Neural progenitor cell (in vitro differentiated cells): ENCODE data around the gene BLOC1S3. TPM values are rescaled to one million over a fixed set of nuclear protein-coding genes. Genes with fewer than 3 reads are reported as not detected.

Source experiments
- DNase-seq: peaks from one replicate; pipeline ENCODE4 v3.0.0-alpha.2; 2016; ENCODE audit warnings: low spot score
- H2AFZ ChIP-seq: fragments of 200-600 bp; sonication (generic); replicated peaks from 2 replicates; pipeline ENCODE4 v1.6.1; 2016; ENCODE audit warnings: antibody characterized with exemption
- H3F3A ChIP-seq: fragments of 200-600 bp; sonication (generic); 2 replicates; pipeline ENCODE4 v1.6.1; 2016; ENCODE audit warnings: antibody characterized with exemption, low read depth
- H3K27ac ChIP-seq: fragments of 200-600 bp; sonication (generic); 2 replicates; pipeline ENCODE4 v1.5.1; 2016; ENCODE audit warnings: mild to moderate bottlenecking
- H3K27me3 ChIP-seq: fragments of 200-600 bp; sonication (generic); 2 replicates; pipeline ENCODE4 v1.6.1; 2016; ENCODE audit warnings: mild to moderate bottlenecking, moderate library complexity
- H3K36me3 ChIP-seq: fragments of 200-600 bp; sonication (generic); 2 replicates; pipeline ENCODE4 v1.5.1; 2016
- H3K4me1 ChIP-seq: fragments of 200-600 bp; sonication (generic); 2 replicates; pipeline ENCODE4 v1.6.1; 2016; ENCODE audit warnings: mixed run types
- H3K4me2 ChIP-seq: fragments of 200-600 bp; sonication (generic); 2 replicates; pipeline ENCODE4 v1.6.1; 2016
- H3K4me3 ChIP-seq: fragments of 200-600 bp; sonication (generic); 2 replicates; pipeline ENCODE4 v1.5.1; 2016
- H3K79me2 ChIP-seq: fragments of 200-600 bp; sonication (generic); 2 replicates; pipeline ENCODE4 v1.6.1; 2016; ENCODE audit warnings: low read depth
- H3K9ac ChIP-seq: fragments of 200-600 bp; sonication (generic); 2 replicates; pipeline ENCODE4 v1.6.1; 2016
- H3K9me3 ChIP-seq: fragments of 200-600 bp; sonication (generic); 2 replicates; pipeline ENCODE4 v1.5.1; 2016; ENCODE audit warnings: low read depth
- H4K20me1 ChIP-seq: fragments of 200-600 bp; sonication (generic); 2 replicates; pipeline ENCODE4 v1.6.1; 2016; ENCODE audit warnings: low read depth
- H3K27ac Mint-ChIP-seq: 3 replicates; pipeline ENCODE4 v1.8.0; 2021; ENCODE audit warnings: mixed read lengths
- H3K27me3 Mint-ChIP-seq: 2 replicates; pipeline ENCODE4 v1.8.0; 2022; ENCODE audit warnings: low read depth, mild to moderate bottlenecking, inconsistent platforms, moderate library complexity, mixed read lengths; ENCODE audit not compliant: insufficient read depth
- H3K36me3 Mint-ChIP-seq: 3 replicates; pipeline ENCODE4 v1.8.0; 2021; ENCODE audit warnings: mixed read lengths
- H3K4me1 Mint-ChIP-seq: 3 replicates; pipeline ENCODE4 v1.8.0; 2021; ENCODE audit warnings: mixed read lengths
- H3K4me3 Mint-ChIP-seq: 3 replicates; pipeline ENCODE4 v1.8.0; 2021; ENCODE audit warnings: mild to moderate bottlenecking, moderate library complexity, mixed read lengths
- H3K9me3 Mint-ChIP-seq: 3 replicates; pipeline ENCODE4 v1.8.0; 2020; ENCODE audit warnings: mixed read lengths
- EZH2 ChIP-seq: fragments of 200-600 bp; sonication (generic); IDR thresholded peaks from 2 replicates; pipeline ENCODE4 v1.6.1; 2017; ENCODE audit warnings: antibody characterized with exemption, mild to moderate bottlenecking, moderate library complexity
- EZH2phosphoT487 ChIP-seq: fragments of 200-600 bp; sonication (generic); IDR thresholded peaks from 2 replicates; pipeline ENCODE4 v1.6.1; 2017; ENCODE audit warnings: antibody characterized with exemption
- total RNA-seq: library from RNA; depleted of rRNA; stranded (reverse); fragments of >200 nt; gene quantifications from 2 replicates; pipeline ENCODE4 v1.2.3, GENCODE V29; 2015; ENCODE audit warnings: low replicate concordance
- TF ChIP-seq, protein P1 (sequence below): fragments of 200-600 bp; sonication (generic); IDR thresholded peaks from 2 replicates; pipeline ENCODE4 v1.5.1; 2017; ENCODE audit warnings: antibody characterized with exemption, mild to moderate bottlenecking

The BLOC1S3 gene
- total RNA-seq, 1 donor from 2014 or later = 2.0 TPM

GRCh38 chr19:45175515-45176345, 2.9 kb upstream of the BLOC1S3 start:
- peaks cover 8% of the 10 kb centered on the region for H3F3A ChIP-seq
- H3K4me1 Mint-ChIP-seq = peaks cover 11% of the 10 kb centered on the region
- no peak overlapping the region for H3K9ac ChIP-seq
- peaks cover 6% of the 10 kb centered on the region for H3K27me3 Mint-ChIP-seq
- no peak for DNase-seq
- TF ChIP-seq EZH2phosphoT487 (no peak), EZH2 (no peak)
- TF ChIP-seq, protein P1, sequence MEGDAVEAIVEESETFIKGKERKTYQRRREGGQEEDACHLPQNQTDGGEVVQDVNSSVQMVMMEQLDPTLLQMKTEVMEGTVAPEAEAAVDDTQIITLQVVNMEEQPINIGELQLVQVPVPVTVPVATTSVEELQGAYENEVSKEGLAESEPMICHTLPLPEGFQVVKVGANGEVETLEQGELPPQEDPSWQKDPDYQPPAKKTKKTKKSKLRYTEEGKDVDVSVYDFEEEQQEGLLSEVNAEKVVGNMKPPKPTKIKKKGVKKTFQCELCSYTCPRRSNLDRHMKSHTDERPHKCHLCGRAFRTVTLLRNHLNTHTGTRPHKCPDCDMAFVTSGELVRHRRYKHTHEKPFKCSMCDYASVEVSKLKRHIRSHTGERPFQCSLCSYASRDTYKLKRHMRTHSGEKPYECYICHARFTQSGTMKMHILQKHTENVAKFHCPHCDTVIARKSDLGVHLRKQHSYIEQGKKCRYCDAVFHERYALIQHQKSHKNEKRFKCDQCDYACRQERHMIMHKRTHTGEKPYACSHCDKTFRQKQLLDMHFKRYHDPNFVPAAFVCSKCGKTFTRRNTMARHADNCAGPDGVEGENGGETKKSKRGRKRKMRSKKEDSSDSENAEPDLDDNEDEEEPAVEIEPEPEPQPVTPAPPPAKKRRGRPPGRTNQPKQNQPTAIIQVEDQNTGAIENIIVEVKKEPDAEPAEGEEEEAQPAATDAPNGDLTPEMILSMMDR = no peak
- H3K4me2 ChIP-seq = no peak overlapping the region
- no peaks in the 10 kb centered on the region for H3K36me3 ChIP-seq
- H3K9me3 ChIP-seq = no peaks in the 10 kb centered on the region
- H2AFZ ChIP-seq = no peak overlapping the region
- H3K4me1 ChIP-seq = peaks cover 10% of the 10 kb centered on the region
- H3K27me3 ChIP-seq = peaks cover 14% of the 10 kb centered on the region
- peaks cover 12% of the 10 kb centered on the region for H4K20me1 ChIP-seq
- H3K4me3 Mint-ChIP-seq = peak overlapping the region; percentile 52
- H3K27ac ChIP-seq = no peak overlapping the region
- no peaks in the 10 kb centered on the region for H3K9me3 Mint-ChIP-seq
- H3K27ac Mint-ChIP-seq = no peak overlapping the region
- peaks cover 16% of the 10 kb centered on the region for H3K79me2 ChIP-seq
- no peak overlapping the region for H3K4me3 ChIP-seq
- no peaks in the 10 kb centered on the region for H3K36me3 Mint-ChIP-seq

- peak within 1 kb of the TSS; percentile 85 for H2AFZ ChIP-seq
- H3K9me3 Mint-ChIP-seq = no peaks in the 10 kb centered on the region
- peaks cover 10% of the 10 kb centered on the region for H3K4me1 ChIP-seq
- H3K4me3 ChIP-seq = peak within 1 kb of the TSS; percentile 86
- peaks cover 2% of the 10 kb centered on the region for H3K36me3 Mint-ChIP-seq
- H3K4me3 Mint-ChIP-seq = peak within 1 kb of the TSS; percentile 97
- peak within 1 kb of the TSS; percentile 67 for H3K9ac ChIP-seq
- no peaks in the 10 kb centered on the region for H3K9me3 ChIP-seq
- H3K4me2 ChIP-seq = peak within 1 kb of the TSS; percentile 89
- H4K20me1 ChIP-seq = peaks cover 4% of the 10 kb centered on the region
- no peak for DNase-seq
- H3K27ac Mint-ChIP-seq = peak within 1 kb of the TSS; percentile 93
- H3K4me1 Mint-ChIP-seq = peaks cover 8% of the 10 kb centered on the region
- peaks cover 4% of the 10 kb centered on the region for H3K27me3 Mint-ChIP-seq
- peak within 1 kb of the TSS; percentile 51 for H3K27ac ChIP-seq
- peaks cover 16% of the 10 kb centered on the region for H3K79me2 ChIP-seq
- TF ChIP-seq, protein P1 = no peak
- TF ChIP-seq EZH2phosphoT487 (no peak), EZH2 (no peak)
- peaks cover 8% of the 10 kb centered on the region for H3F3A ChIP-seq
- H3K27me3 ChIP-seq = peaks cover 14% of the 10 kb centered on the region
- no peaks in the 10 kb centered on the region for H3K36me3 ChIP-seq
These were observed 745 bp upstream of the BLOC1S3 start, which contains the start of gene TRAPPC6A for GRCh38 chr19:45177817-45178261. Gene TRAPPC6A (minus strand): TSS chr19:45178237. CDS start chr19:45178218, 19 bp downstream.

DNA sequence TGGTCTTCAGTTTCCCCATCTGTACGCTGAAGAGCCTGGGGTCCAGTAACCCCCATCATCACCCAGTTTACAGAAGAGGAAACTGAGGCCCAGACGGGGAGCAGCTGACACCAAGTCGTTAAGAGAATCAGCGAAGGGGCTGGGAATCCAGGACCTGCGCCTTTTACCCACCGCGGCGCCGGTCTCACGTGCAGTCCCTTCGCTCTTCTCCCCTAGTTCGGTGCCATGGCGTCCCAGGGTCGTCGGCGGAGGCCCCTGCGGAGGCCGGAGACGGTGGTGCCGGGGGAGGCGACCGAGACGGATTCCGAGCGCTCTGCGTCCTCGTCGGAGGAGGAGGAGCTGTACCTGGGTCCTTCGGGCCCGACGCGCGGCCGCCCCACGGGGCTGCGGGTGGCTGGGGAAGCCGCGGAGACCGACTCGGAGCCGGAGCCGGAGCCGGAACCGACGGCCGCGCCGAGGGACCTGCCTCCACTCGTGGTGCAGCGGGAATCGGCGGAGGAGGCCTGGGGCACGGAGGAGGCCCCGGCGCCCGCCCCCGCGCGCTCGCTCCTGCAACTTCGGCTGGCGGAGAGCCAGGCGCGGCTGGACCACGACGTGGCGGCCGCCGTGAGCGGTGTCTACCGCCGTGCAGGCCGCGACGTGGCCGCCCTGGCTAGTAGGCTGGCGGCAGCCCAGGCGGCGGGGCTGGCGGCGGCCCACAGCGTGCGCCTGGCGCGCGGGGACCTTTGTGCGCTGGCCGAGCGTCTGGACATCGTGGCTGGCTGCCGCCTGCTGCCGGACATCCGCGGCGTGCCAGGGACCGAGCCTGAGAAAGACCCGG, 698 bp downstream of the BLOC1S3 start:
- H3K4me2 ChIP-seq = peak overlapping the region; percentile 89
- peaks cover 8% of the 10 kb centered on the region for H3F3A ChIP-seq
- peaks cover 14% of the 10 kb centered on the region for H3K27me3 ChIP-seq
- no peak overlapping the region for H3K27ac ChIP-seq
- no peaks in the 10 kb centered on the region for H3K9me3 ChIP-seq
- peaks cover 4% of the 10 kb centered on the region for H4K20me1 ChIP-seq
- peak; percentile 61 for DNase-seq
- Mint-ChIP-seq H3K4me1 (peaks cover 8% of the 10 kb centered on the region), H3K9me3 (no peaks in the 10 kb centered on the region), H3K4me3 (peak overlapping the region; percentile 97), H3K27me3 (peaks cover 4% of the 10 kb centered on the region), H3K27ac (no peak overlapping the region), H3K36me3 (peaks cover 2% of the 10 kb centered on the region)
- TF ChIP-seq EZH2phosphoT487 (no peak), EZH2 (peak; percentile 42)
- TF ChIP-seq, protein P1 = no peak
- peaks cover 10% of the 10 kb centered on the region for H3K4me1 ChIP-seq
- peaks cover 16% of the 10 kb centered on the region for H3K79me2 ChIP-seq
- peak overlapping the region; percentile 85 for H2AFZ ChIP-seq
- peak overlapping the region; percentile 23 for H3K9ac ChIP-seq
- H3K4me3 ChIP-seq = peak overlapping the region; percentile 86
- no peaks in the 10 kb centered on the region for H3K36me3 ChIP-seq
